LNCAP (cell line): ENCODE data around the gene TAC3.

Experiments
- TF ChIP-seq, protein P1 (sequence below): fragments of 450-650 bp; IDR thresholded peaks from 2 replicates; pipeline ENCODE4 v1.5.1; 2017; ENCODE audit warnings: mild to moderate bottlenecking

TAC3 gene

DNA sequence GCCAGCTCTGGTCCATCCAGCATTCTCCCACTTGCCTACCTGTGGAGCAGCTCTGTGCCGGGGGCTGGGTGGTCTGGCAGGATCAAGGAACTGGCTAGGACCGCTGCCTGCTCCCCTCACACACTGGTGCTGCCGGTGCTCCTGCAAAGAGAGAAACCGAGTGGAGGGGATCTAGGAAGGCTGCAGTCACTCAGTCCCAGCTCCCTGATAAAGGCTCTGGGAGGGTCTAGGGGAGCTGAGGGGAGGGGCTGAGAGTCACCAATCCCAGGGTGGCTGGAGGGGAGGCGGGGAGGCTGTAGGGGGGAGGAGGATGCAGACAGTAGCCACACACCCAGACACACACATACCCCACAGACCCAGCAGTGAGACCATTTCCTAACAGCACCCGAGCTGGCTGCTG lies at the start of gene TAC3:
Gene TAC3 (minus strand): TSS at position 182 of the 400 bp plus-strand sequence. CDS start 732 bp downstream, outside the sequence.
- TF ChIP-seq, protein P1, sequence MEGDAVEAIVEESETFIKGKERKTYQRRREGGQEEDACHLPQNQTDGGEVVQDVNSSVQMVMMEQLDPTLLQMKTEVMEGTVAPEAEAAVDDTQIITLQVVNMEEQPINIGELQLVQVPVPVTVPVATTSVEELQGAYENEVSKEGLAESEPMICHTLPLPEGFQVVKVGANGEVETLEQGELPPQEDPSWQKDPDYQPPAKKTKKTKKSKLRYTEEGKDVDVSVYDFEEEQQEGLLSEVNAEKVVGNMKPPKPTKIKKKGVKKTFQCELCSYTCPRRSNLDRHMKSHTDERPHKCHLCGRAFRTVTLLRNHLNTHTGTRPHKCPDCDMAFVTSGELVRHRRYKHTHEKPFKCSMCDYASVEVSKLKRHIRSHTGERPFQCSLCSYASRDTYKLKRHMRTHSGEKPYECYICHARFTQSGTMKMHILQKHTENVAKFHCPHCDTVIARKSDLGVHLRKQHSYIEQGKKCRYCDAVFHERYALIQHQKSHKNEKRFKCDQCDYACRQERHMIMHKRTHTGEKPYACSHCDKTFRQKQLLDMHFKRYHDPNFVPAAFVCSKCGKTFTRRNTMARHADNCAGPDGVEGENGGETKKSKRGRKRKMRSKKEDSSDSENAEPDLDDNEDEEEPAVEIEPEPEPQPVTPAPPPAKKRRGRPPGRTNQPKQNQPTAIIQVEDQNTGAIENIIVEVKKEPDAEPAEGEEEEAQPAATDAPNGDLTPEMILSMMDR: no peak

- TF ChIP-seq, protein P1: no peak
These were observed 47.8 kb upstream of the TAC3 start for GRCh38 chr12:57063991-57064685.

GRCh38 chr12:57058454-57058853 lies 42.1 kb upstream of the TAC3 start:
- TF ChIP-seq, protein P1: no peak

GRCh38 chr12:57057067-57057751 lies 40.9 kb upstream of the TAC3 start:
- TF ChIP-seq, protein P1: no peak

GRCh38 chr12:57055824-57056223 lies 39.5 kb upstream of the TAC3 start:
- TF ChIP-seq, protein P1: no peak

- TF ChIP-seq, protein P1: no peak
These were observed 34.7 kb upstream of the TAC3 start for GRCh38 chr12:57051011-57051410.

DNA sequence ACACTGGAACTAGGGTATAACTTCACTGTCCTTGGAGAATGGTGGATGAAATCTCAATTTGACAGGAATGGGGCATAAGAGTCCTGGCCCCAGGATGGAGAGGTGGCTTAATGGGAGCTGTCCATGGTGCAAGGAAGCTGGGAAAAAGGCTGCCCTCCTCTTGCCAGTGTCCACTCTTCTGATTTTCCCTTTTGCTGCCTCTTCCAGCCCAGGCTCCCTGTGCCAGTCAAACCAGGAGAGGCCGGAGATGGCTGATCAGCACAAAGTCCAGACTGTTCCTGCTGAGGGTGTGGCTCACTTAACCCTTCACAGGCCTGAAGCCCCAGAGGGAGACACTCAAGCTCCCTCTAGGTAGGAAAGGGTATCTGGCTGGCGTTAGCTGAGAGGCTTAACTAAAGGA lies 33.6 kb upstream of the TAC3 start, which contains the start of gene MYO1A:
Gene MYO1A (minus strand): TSS at position 240 of the 400 bp plus-strand sequence. CDS start 1,806 bp downstream, outside the sequence.
- TF ChIP-seq, protein P1: no peak
